Small intestine (tissue), 7 donors: ENCODE measurements around the gene AP1S3. TPM values are rescaled to one million over a fixed set of nuclear protein-coding genes. Genes with fewer than 3 reads are reported as not detected.
"Not testable (repeated sequence)": the region's sequence is repeated elsewhere in the genome, so short reads cannot be mapped to it uniquely, and the experiment has no call there.

Source experiments
- DNase-seq, 2 donors: peaks; one replicate each; pipeline versions ENCODE4 v3.0.0 to v3.0.0-alpha.2; 2013
- FAIRE-seq: peaks from 2 replicates; lab custom pipeline; 2012; peaks lifted over from hg19 to GRCh38; lab: Jason Lieb, UNC
- H3K27ac ChIP-seq, 3 donors: one replicate each; pipeline ENCODE4 v1.5.1; 2013; ENCODE audit warnings: low read length in 2 of 3, mild to moderate bottlenecking in 2 of 3, control low read depth in 1 of 3, inconsistent platforms in 1 of 3, low read depth in 1 of 3, moderate library complexity in 1 of 3
- H3K27me3 ChIP-seq, 3 donors: one replicate each; pipeline ENCODE4 v1.6.1; 2013; ENCODE audit warnings: low read length in 3 of 3, inconsistent platforms in 1 of 3; ENCODE audit not compliant: control insufficient read depth in 3 of 3, insufficient read depth in 3 of 3
- H3K36me3 ChIP-seq, 3 donors: one replicate each; pipeline ENCODE4 v1.6.1; 2013; ENCODE audit warnings: low read length in 3 of 3, inconsistent platforms in 1 of 3, low read depth in 1 of 3, mild to moderate bottlenecking in 1 of 3, moderate library complexity in 1 of 3; ENCODE audit not compliant: control insufficient read depth in 3 of 3, insufficient read depth in 2 of 3
- H3K4me1 ChIP-seq, 3 donors: one replicate each; pipeline ENCODE4 v1.6.1; 2013; ENCODE audit warnings: low read length in 2 of 3, inconsistent platforms in 1 of 3, low read depth in 1 of 3, mild to moderate bottlenecking in 1 of 3, moderate library complexity in 1 of 3; ENCODE audit not compliant: control insufficient read depth in 3 of 3, insufficient read depth in 2 of 3
- H3K4me3 ChIP-seq, 3 donors: one replicate each; pipeline ENCODE4 v1.5.1; 2013; ENCODE audit warnings: low read length in 3 of 3, control low read depth in 1 of 3, inconsistent platforms in 1 of 3, low read depth in 1 of 3, mild to moderate bottlenecking in 1 of 3, moderate library complexity in 1 of 3
- H3K9me3 ChIP-seq, 2 donors: one replicate each; pipeline ENCODE4 v1.6.1; 2013; ENCODE audit warnings: low read depth in 1 of 2, low read length in 1 of 2; ENCODE audit not compliant: control insufficient read depth in 2 of 2, insufficient read depth in 1 of 2
- WGBS, 3 donors: extraction: QIAGEN DNeasy Blood & Tissue Kit; methylation state at CpG; one replicate each; pipeline ENCODE4 v1.1.7; 2013; 5-methylcytosine and 5-hydroxymethylcytosine counted together
- polyA plus RNA-seq, 4 donors: library from polyadenylated mRNA; stranded (reverse) in 3 of 4; unstranded in 1 of 4; fragments of 200-250 nt in 3 of 4; fragments of 120-200 nt in 1 of 4; gene quantifications; one replicate each; pipeline versions ENCODE4 v1.2.1 to v1.2.3, GENCODE V29; 2013
- donor health status: healthy with polysubstance abuse.
- donor health status: control.
- donor health status: control.
- donor health status: Bipolar disorder and iron deficiency.
- donor health status: healthy.

Gene AP1S3
- polyA plus RNA-seq, 4 donors, result 4.9 to 7.8 (median 6.2) TPM

DNA sequence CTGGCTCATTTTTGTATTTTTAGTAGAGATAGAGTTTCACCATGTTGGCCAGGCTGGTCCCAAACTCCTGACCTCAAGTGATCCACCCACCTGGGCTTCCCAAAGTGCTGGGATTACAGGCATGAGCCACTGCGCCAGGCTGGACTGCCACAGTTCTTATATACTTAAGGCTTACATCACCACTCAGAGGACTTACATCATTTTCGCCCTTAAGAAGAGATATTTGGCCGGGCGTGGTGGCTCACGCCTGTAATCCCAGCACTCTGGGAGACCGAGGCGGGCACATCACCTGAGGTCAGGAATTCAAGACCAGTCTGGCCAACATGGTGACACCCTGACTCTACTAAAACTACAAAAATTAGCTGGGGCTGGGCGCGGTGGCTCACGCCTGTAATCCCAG, 49.3 kb downstream of the AP1S3 start:
- not testable (repeated sequence) for H3K27me3 ChIP-seq, H3K36me3 ChIP-seq, H3K4me3 ChIP-seq, H3K27ac ChIP-seq, FAIRE-seq, H3K4me1 ChIP-seq, DNase-seq, H3K9me3 ChIP-seq
- 89 to 95% (median 90%) methylated on average over 10 of the region's 10 CpGs for WGBS, 3 donors

DNA sequence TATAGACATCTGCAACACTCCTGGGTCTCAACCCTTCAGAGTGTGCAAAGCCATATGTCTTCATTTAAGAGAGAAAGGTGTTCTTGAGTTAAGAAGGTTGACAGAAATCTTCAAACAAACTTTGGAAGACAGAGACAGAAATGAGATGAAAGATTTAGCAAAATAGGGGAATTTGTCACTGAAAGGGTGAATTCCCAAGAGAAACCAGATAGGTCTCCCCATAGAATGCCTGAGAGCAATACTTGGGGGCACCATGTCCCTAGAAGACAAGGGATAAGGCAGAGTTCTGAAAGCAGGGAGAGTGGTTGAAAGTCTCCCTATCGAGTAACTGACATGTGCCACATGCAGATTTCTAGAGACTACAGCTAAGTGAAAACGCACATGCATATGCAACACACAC, 50.0 kb downstream of the AP1S3 start:
- 84 to 97% (median 97%) methylated on average over 2 of the region's 2 CpGs for WGBS, 3 donors
- H3K36me3 ChIP-seq, result no peaks in the 10 kb centered on the region
- no peak for FAIRE-seq
- no peak overlapping the region for H3K27ac ChIP-seq
- no peaks in the 10 kb centered on the region for H3K9me3 ChIP-seq
- peaks cover 0 to 5% (median 0%) of the 10 kb centered on the region in 3 donors for H3K4me1 ChIP-seq
- H3K4me3 ChIP-seq, result no peak overlapping the region
- no peak for DNase-seq
- H3K27me3 ChIP-seq, result no peaks in the 10 kb centered on the region

DNA sequence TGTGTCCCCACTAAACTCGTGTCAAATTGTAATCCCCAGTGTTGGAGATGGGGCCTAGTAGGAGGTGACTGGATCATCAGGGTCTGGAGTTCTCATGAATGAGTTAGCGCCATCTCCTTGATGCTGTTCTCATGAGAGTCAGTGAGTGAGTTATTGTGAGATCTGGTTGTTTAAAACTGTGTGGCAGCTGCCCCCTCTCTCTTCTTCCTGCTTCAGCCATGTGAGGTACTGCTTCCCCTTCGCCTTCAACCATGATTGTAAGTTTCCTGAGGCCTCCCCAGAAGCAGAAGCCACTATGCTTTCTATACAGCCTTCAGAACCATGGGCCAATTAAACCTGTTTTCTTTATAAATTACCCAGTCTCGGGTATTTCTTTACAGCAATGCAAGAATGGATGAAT, 50.4 kb downstream of the AP1S3 start:
- H3K27ac ChIP-seq, result no peak overlapping the region
- H3K9me3 ChIP-seq, result no peaks in the 10 kb centered on the region
- no peak for DNase-seq
- peaks cover 0 to 5% (median 0%) of the 10 kb centered on the region in 3 donors for H3K4me1 ChIP-seq
- H3K4me3 ChIP-seq, result no peak overlapping the region
- no peak for FAIRE-seq
- WGBS, 3 donors, result 74 to 79% (median 79%) methylated on average over 4 of the region's 4 CpGs
- H3K27me3 ChIP-seq, result no peaks in the 10 kb centered on the region
- no peaks in the 10 kb centered on the region for H3K36me3 ChIP-seq

DNA sequence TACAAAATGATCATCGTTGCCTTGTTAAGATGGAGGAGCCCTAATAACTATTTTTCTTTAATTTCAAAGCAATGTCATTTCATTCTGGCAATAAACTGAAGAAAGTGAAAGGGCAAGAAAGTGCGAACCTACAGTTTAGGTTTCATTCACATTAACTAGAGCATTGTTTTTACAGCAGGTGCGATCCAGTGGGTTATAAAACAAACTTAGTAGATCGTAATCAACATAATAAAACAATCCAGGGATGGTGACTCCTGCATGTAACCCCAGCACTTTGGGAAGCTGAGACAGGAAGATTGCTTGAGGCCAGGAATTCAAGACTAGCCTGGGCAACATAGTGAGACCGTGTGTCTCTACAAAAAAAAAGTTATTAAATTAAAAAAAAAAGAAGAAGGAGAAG, 51.1 kb downstream of the AP1S3 start:
- FAIRE-seq, result no peak
- no peak overlapping the region for H3K4me3 ChIP-seq

DNA sequence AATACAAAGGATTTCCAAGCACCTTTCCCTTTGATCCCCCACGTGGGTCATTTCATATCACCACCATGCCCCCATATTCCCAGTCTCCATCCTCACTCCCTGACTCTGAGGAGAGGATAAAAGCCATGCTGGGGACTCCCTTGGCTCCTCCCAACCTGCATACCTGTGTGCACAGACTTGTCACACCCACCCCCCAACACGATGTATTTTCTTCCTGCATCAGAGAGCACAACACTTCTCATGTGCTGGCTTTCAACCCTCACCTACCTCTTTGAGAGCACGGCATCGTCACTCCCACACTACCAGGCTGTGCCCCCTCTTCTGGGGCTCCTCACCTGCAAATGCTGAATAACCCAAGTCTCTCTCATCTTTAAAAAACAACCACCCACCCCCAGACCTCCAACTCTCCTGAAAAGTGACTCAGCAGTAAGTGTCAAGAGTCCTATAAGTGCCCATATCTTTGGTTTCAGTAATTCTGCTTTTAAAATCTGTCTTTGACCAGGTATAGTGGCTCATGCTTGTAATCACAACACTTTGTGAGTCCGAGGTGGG, 53.1 kb downstream of the AP1S3 start:
- H3K36me3 ChIP-seq, result peaks cover 0 to 2% (median 0%) of the 10 kb centered on the region in 3 donors
- WGBS, 3 donors, result 83 to 87% (median 86%) methylated on average over 5 of the region's 5 CpGs
- no peak for FAIRE-seq

More for the DNA sequence above, 51.1 kb downstream of the AP1S3 start:
- Histone ChIP-seq H3K27ac (no peak overlapping the region), H3K36me3 (no peaks in the 10 kb centered on the region), H3K9me3 (no peaks in the 10 kb centered on the region), H3K4me1 (peaks cover 0 to 5% (median 0%) of the 10 kb centered on the region in 3 donors), H3K27me3 (no peaks in the 10 kb centered on the region)
- 20 to 66% (median 43%) methylated on average over 5 of the region's 5 CpGs for WGBS, 3 donors
- peak; percentile 13 to 79 for DNase-seq

DNA sequence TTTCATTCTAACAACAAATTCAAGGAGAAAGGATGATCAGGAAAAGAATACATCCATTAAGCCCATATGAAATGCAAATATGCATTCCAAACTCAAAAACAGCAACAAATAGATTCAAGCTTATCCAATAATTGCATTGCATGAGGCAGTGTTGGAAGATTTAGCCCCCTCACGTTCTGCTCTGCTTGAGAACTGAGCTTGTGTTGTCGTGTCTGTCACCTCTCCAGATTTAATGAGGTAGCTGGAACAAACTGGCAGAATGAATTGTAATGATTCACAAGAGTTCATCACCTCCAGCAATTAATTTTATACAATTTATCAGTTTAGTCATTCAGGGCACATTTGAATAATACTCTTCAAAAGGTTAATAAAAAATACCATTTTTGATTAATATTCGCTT, 54.8 kb downstream of the AP1S3 start:
- peaks cover 0 to 2% (median 0%) of the 10 kb centered on the region in 3 donors for H3K36me3 ChIP-seq
- H3K27me3 ChIP-seq, result no peaks in the 10 kb centered on the region
- peaks cover 0 to 4% (median 0%) of the 10 kb centered on the region in 3 donors for H3K4me1 ChIP-seq
- no peaks in the 10 kb centered on the region for H3K9me3 ChIP-seq
- DNase-seq, result no peak
- WGBS, 3 donors, result 86 to 92% (median 90%) methylated on average over 3 of the region's 3 CpGs
- H3K27ac ChIP-seq, result no peak overlapping the region
- no peak for FAIRE-seq
- H3K4me3 ChIP-seq, result no peak overlapping the region

More for the DNA sequence above, 53.1 kb downstream of the AP1S3 start:
- Histone ChIP-seq H3K27me3 (no peaks in the 10 kb centered on the region), H3K27ac (no peak overlapping the region), H3K4me1 (peaks cover 0 to 5% (median 0%) of the 10 kb centered on the region in 3 donors), H3K4me3 (no peak overlapping the region), H3K9me3 (no peaks in the 10 kb centered on the region)
- no peak for DNase-seq

DNA sequence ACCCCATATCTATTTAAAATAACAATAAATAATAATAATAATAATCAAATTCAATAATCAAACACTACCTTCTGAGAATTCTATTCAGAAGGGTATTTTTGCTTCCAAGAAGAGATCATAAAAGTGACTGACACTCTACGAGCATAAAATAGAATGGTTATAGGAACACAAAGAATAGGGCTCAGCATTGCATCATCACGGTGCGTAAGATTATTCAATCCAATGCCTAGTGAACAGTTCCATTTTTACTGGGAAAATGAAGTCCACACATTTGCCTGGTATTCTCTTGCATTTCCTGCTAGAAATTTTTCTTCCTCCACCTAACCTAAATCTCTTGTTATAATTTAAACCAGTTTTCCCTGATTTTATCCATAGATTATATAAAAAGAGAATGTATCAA, 55.8 kb downstream of the AP1S3 start:
- Histone ChIP-seq H3K9me3 (no peaks in the 10 kb centered on the region), H3K27ac (no peak overlapping the region), H3K36me3 (peaks cover 0 to 3% (median 2%) of the 10 kb centered on the region in 3 donors), H3K4me3 (no peak overlapping the region), H3K27me3 (no peaks in the 10 kb centered on the region), H3K4me1 (peaks cover 0 to under 1% (median 0%) of the 10 kb centered on the region in 3 donors)
- DNase-seq, result no peak
- 88 to 92% (median 91%) methylated on average over 3 of the region's 3 CpGs for WGBS, 3 donors
- FAIRE-seq, result no peak

DNA sequence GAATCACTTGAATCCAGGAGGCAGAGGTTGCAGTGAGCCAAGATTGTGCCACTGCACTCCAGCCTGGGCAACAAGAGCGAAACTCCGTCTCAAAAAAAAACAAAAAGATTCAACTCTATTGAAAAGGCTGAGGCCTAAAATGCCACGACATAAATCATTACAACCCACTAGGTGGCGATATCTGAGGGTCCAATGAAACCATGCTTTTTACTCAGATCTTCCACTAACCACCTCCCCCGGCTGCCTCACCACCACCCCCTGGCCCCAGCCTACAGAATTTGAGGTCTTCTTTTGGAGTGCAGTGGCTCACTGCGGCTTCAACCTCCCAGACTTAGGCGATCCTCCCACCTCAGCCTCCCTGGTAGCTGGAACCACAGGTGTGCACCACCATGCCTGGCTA, 57.5 kb downstream of the AP1S3 start:
- Histone ChIP-seq H3K4me3 (no peak overlapping the region), H3K4me1 (no peaks in the 10 kb centered on the region), H3K36me3 (peaks cover 2 to 9% (median 7%) of the 10 kb centered on the region in 3 donors), H3K9me3 (no peaks in the 10 kb centered on the region), H3K27me3 (no peaks in the 10 kb centered on the region), H3K27ac (no peak overlapping the region)
- 62 to 75% (median 72%) methylated on average over 7 of the region's 7 CpGs for WGBS, 3 donors
- FAIRE-seq, result no peak
- peak; percentile 43 to 61 for DNase-seq

DNA sequence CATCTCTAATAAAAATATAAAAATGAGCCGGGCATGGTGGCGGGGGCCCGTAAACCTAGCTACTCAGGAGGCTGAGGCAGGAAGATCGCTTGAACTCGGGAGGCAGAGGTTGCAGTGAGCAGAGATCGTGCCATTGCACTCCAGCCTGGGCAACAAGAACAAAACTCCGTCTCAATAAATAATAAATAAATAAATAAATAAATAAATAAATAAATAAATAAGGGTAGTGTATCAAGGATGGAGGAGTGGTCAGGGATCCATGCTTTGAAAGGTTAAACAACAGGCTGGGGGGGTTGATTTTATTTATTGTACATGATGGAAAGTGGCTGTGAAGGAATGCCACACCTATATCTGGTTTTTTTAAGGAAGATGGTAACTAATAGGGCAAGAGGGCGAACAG, 63.2 kb downstream of the AP1S3 start:
- Histone ChIP-seq H3K27me3 (no peaks in the 10 kb centered on the region), H3K4me3 (no peak overlapping the region), H3K27ac (no peak overlapping the region), H3K9me3 (no peaks in the 10 kb centered on the region), H3K36me3 (peaks cover 0 to 10% (median 9%) of the 10 kb centered on the region in 3 donors), H3K4me1 (no peaks in the 10 kb centered on the region)
- FAIRE-seq, result no peak
- no peak for DNase-seq
- 74 to 96% (median 84%) methylated on average over 8 of the region's 8 CpGs for WGBS, 3 donors
